HG02870 (cell line): ENCODE results near the gene PLEK2.
"Not testable (repeated sequence)": the region's sequence is repeated elsewhere in the genome, so short reads cannot be mapped to it uniquely, and the experiment has no call there.

ENCODE experiments used
- ATAC-seq: cut with Tn5 transposase; IDR thresholded peaks from one replicate; pipeline ENCODE4 v1.9.1; 2021; ENCODE audit warnings: mild to moderate bottlenecking, moderate library complexity; ENCODE audit not compliant: unreplicated experiment

PLEK2 gene

DNA sequence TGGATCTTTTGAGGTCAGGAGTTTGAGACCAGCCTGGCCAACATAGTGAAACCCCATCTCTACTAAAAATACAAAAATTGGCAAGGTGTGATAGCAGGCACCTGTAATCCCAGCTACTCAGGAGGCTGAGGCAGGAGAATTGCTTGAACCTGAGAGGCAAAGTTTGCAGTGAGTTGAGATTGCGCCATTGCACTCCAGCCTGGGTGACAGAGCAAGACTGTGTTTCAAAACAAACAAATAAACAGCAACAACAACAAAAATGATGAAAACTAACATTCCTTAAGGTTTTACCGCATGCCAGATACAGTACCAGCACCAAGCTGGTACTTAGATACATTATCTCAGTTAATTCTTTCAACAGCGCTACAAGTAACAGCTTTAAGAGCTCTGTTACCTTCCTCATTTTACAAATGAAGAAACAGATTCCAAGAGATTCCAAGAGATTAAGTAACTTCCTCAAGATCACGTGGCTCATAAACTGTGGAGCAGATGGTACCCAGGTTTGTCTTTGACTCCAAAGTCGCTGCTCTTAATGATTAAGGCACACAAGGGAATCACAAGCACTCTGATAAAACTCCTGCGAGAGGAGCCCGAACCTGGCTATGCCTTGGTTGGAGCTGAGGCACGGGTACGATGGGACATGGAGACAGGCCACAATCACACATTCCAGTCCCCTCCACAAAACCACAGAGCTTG lies 17.7 kb upstream of the PLEK2 start:
- ATAC-seq = no peak

DNA sequence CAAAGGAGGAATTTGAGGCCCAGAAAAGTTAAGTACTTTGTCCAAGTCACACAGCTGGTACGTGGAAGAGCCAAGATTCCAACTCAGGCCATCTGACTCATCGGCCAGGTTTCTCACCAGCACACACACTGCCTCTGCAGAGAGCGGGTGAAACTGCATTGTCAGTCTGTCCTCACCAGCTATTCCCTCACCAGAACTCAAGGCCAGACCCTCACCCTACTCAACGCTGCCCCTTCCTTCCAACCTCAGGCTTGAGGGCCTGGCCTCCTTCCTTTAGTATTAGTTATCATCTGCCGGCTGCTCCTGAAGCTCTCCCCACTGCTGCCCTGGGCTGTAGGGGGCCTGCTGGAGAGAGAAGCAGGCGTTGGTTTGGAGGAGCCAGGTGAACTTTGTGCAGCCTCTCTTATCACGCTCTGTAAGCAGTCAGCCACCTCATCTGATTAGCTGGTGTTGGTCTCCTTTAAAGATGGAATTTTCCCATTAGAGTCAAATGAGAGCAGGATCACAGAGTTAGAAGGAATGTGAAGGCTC lies 16.6 kb upstream of the PLEK2 start:
- ATAC-seq = no peak

DNA sequence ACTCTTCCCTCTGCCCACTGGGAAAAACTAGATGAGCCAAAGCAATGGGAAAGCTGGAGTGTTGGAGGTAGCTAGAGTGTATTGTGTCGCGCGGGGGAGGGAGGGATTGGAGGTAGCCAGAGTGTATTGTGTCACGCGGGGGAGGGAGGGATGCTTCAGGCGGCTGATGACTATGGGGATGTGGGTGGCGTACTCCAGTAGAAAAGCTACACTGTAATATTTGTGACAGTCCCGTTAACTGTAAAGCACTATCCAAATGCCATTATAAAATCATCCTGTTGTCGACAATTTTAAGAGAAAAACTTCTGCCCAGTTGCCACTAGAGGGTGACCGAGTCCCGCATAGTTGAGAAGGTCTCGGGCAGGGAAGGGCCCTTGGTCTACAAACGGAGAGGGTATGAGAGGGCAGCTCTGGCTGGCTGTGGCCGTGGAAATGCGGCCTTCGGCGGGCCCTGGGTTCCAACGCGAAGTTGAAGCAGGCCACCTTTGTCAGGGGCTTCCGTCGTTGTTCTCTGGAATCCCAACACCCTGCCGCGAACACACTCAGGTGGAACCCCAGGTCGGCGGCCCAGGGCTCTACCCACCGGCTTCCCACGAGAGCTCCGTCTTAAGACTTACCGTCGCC lies 15.1 kb upstream of the PLEK2 start:
- no peak for ATAC-seq

DNA sequence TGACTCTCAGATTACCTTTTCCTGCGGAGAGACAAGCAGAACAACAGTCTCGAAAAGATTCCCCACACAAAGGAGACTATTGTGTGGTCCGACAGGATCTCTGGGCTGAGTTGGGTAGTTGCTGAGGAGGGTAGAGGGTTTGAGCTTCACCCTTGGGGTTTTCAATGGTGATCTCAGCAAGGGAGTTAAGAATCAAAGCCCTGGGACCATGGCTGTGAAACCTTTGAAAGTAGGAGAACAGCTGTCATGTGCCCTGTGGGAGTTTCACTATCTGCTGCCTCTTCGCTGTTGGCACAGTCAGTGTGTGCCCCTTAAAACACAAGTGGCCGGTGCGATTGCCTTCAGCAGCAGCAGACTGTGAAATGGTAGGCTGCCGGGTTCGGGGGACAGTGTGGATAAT lies 14.2 kb upstream of the PLEK2 start:
- ATAC-seq = no peak

DNA sequence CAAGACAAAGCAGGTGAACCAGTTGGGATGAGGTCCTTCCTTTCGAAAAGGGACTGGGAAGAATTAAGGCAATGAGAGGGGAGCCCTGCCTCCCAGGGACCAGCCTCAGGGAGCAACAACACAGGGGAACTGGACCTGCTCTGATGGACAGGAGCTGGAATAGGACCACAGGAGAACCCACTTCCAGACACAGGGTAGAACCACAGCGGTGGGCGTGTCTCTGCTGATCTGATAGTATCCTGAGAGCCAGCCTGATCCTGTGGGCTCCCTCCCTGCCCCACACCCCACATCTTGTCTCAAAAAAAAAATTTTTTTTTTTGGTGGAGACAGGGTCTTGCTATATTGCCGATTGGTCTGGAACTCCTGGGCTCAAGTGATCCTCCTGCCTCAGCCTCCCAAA lies 13.6 kb upstream of the PLEK2 start:
- ATAC-seq = no peak

DNA sequence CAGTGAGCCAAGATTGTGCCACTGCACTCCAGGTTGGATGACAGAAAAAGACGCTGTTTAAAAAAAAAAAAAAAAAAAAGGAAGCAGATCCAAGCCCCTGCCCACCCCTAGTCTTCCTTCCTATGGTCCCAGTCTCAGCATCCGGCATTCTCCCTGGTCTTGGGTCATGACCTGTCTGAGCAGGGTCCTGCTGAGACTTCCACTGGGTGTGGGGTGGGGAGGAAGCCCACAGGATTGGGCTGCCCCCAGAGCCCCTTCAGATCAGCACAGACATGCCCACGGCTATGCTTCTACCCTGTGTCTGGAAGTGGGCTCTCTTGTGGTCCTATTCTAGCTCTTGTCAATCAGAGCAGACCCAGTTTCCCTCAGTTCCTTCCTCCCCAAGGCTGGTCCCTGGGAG lies 12.6 kb upstream of the PLEK2 start:
- ATAC-seq = no peak

DNA sequence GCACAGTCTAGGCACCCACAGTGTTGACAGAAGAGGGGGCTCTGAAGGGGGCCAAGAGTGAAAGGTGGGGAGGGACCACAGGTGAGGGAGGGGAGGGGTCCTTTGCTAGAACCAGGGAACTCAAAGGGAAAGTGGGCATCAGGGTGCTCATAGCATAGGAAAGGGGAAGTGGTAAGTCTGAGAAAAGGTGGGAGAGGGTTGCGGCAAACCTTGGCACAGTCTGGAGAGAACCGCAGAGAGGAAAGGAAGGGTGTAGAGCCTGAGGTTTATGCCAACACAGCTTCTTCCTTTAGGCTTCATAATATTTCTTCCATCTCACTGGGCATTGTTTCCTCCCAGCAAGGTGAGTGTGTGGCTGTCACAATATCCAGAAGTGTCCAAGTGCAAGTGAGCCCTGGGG lies 11.5 kb upstream of the PLEK2 start:
- no peak for ATAC-seq

DNA sequence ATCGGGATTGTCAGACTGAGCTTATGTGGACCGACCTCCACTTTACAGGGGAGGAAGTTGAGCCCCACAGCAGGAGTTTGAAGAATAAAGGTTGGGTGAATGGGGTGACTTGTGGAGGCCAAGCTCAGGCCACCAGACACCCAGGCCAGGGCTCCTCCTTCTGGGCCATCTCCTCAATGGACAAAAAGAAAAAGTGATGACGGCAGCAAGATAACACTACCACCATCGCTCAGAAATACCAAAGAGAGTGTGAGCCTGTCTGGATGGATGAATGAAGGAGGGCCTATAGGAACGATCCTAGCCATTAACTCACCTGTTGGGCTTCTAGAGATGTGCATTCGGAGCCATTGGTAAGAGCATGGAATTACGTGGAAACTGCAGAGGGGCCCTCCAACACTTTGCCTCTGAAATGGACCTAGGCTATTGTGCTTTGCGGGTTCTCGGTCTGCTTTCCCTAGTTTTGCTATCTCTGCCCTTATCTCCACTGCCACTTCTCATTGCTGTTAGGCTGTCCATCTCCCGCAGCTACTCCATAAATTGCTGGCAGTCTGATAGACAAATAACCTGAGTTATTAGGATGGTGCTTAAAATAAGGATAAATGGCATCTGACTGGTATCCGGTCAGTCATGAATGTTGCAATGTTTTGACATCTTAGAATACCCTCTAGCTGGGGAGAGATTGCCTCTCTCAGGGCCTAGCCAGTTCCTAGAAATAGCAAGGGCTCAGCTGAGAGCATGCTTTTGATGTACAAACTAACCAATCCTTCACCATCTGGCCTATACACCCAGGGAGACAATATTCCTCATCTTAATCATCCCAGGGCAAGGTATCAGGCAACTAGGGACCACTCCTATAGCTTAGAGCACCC lies 9.6 kb upstream of the PLEK2 start:
- ATAC-seq = no peak

DNA sequence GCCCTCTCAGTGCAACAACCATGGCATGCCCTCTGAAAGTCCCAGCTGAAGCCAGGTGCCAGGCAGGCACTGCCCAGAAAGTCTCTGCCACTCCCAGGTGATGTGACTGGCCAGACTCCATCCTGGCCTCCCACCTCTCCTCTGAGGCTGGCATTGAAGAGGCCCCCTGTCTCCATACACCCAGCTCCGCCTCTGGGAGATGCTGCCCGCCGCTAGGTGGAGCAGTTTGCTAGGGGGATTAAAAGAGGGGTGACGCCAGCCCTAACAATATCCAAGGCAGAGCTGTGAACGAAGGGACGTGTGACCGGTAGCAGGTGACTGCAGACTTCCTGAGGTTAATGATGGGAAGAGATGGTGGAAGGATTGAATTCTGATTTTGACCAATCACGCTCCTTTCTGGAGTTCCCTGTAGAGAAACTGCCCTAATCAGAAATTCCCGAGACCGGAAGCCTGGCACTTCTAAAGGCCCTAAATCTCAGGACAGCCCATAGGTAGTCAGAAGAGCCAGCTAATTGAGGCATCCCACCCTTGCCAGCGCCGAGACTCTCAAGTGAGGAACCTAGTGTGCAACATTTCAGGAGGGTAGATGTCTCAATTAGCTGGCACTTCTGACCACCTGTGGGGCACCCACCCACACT lies 8.3 kb upstream of the PLEK2 start:
- no peak for ATAC-seq

DNA sequence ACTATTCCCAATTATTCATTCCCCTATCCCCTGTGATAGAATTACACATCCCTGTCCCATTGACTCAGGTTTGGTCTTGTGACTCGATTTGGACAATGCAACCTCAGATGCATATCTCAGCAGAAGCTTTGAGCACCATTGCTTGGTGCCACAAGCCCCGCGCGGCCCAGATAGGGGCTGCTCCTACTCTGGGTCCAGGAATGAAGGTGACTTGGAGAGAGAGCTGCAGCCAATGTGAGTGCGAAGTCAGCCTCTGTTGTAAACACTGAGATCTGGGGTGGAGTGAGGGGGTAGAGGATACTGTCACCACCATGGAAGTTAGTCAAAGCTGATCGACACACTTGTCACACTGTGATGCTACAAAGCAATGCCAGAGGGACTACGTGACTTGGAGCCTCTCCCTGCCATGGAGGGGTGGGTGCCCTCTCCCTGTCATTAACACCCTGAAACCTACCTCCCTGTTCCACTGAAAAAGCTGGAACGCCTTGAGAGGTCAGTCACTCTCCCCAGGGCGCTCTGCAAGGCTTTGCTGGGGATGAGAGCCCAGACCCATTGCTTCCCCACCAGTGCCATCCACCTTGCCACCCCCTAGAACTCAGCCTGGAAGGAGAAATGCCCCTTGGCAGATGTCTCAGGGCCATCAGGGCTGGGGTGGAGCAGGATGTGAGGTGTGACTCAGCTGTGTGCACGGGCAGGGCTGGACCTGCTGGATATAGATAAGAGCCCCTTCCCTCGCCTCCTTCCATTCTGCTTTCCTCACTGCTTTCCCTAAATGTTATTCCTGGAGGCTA lies 6.6 kb upstream of the PLEK2 start:
- no peak for ATAC-seq

DNA sequence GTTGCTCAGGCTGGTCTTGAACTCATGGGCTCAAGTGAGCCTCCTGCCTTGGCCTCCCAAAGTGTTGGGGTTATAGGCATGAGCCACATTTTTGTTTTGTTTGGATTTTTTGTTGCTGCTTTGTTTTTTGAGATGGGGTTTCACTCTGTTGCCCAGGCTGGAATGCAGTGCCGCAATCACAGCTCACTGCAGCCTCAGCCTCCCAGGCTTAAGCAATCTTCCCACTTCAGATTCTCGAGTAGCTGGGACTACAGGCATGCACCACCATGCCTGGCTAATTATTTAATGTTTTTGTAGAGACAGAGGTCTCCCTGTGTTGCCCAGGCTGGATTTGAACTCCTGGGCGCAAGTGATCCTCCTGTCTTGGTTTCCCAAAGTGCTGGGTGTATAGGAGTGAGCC lies 5.7 kb upstream of the PLEK2 start:
- no peak for ATAC-seq

DNA sequence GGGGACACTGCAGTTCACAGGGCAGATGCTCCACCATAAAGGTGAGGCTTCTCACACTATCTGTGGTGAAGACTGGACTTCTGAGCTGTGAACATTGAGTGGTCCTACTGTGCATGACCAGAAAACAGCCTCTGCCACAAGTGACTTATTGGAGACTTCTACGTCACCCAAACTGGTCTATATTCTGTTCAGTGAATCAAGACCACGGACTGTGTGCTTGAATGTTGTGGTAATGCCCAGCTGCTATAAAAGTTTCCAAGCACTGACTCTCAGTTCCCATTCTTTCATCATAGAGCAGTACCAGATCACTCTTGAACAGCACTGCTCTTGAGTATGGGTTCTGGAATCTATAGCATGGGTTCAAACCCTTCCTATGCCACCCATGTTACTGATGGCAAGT lies 4.8 kb upstream of the PLEK2 start:
- ATAC-seq = no peak

DNA sequence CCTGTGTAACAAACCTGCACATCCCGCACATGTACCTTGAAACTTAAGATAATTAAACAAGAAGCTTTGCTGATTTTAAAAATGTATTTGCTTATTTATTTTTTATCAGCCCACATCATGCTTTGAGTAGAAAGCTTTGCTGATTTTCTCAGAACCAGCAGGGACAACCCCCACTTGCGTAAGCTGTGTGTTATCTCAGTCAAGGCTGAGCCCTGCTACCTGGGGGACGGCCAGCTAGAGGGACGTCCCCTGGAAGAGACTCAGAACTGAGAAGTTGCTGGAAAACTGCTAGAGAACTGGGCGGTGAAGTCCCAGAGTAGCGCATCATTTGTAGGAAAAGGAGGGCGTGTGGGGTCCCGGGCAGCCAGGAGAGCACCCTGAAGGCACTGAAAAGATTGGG lies 4.1 kb upstream of the PLEK2 start:
- ATAC-seq = no peak

DNA sequence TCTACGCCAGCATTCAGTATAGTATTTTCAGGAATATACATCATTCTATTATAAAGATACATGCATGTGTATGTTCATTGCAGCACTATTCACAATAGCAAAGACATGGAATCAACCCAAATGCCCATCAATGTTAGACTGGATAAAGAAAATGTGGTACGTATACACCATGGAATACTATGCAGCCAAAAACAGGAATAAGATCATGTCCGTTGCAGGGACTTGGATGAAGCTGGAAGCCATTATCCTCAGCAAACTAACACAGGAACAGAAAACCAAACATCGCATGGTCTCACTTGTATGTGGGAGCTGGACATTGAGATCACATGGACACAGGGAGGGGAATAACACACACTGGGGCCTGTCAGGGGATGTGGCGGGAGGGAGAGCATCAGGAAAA lies 3.6 kb upstream of the PLEK2 start:
- ATAC-seq = not testable (repeated sequence)

DNA sequence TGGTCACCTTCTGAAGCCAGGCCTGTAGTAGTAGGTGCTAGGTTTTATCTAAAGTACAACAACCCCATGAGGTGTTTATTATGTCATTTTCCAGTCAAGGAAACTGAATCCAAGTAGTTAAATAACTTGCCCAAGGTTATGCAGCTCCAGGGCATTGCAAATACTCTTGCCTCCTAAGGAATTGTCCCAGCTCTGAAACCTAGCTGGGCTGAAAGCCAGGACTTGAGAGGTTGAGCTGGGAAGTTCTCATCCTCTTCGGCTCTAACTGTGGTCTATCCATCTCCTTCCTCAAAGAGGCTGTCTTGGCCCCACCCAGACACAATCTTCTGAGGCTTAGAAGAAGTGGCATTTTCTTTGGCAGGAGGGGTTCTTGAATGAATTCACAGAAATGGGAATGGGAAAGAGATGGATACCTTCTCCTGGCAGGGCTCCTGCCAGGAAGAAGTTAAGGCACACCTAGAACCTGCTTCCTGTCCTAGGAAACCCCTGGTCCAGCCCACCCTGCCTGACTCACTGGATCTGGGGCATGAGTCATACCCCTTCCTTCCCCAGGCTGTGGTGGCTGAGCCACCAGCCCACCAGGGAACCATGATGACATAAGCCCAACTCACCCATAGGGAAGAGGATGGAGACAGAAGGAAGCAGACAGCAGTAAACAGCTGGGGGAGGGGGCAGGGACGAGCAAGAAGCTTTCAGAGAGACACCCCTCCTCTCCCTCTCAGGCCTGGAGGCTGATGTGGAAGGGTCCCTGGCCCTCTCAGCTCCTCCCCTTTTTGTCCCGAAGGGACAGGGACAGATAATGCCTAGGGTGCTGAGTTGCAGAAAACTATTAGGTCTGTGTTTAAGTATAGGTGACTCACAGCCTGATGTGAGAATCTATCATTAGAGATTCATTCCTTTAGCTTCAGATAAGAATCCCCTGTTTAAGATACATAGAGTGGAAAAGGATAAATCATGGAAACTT lies 2.1 kb upstream of the PLEK2 start:
- no peak for ATAC-seq

DNA sequence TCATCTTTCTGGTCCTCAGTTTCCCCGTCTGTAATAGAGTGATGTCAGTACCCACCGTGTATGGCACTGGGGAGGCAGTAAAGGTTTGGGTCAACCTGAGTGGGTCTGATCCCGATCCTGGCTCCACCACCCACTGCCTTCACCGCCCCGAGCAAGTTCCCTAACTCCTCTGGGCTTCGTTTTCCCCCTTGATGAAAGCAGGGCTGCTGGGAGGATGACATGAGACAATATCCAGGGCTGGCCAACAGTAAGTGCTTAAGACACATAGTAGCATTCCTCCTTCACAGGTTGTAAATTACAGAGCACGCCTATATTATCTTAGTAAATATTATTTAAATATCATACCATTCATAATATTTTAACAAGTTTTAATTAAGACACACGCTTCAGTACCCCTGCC lies 595 bp downstream of the PLEK2 start:
- ATAC-seq = no peak

DNA sequence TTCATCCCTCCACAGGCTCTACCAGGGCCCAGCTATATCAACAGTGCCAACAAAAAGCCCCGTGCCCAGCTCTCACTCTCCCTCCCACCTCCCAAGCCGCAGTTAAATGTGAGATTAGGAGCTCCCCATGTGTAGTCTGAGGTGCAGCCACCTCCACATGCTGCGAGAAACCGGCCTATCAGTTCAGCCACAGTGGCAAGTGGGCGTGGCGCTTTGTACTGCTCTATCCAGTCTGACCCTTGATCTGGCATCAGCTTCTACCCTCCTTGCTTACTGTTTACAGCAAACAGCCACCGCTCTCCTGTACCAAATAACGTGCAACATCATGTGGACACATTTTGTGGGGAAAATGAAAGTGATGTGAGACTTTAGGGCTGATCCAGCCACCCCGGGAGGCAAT lies 1.7 kb downstream of the PLEK2 start:
- no peak for ATAC-seq

DNA sequence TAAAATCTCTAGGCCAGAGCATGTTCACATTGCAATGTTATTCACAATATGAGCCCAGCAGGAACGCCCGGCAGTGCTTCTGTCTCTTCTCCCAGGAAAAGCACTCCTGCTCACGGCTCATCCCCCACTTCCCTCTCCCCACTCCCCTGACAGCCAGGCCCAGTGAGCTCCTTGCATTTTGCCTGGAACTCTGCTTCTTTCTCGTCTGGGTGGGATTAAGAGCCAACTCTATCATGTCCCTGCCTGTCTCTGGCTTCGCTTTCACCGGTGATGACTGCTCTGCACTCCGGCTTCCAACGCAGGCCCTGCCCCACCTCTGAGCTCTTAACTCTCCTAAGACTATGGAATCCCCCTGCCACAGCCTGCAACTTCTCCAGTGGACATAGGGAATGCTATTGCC lies 2.5 kb downstream of the PLEK2 start:
- ATAC-seq = no peak

DNA sequence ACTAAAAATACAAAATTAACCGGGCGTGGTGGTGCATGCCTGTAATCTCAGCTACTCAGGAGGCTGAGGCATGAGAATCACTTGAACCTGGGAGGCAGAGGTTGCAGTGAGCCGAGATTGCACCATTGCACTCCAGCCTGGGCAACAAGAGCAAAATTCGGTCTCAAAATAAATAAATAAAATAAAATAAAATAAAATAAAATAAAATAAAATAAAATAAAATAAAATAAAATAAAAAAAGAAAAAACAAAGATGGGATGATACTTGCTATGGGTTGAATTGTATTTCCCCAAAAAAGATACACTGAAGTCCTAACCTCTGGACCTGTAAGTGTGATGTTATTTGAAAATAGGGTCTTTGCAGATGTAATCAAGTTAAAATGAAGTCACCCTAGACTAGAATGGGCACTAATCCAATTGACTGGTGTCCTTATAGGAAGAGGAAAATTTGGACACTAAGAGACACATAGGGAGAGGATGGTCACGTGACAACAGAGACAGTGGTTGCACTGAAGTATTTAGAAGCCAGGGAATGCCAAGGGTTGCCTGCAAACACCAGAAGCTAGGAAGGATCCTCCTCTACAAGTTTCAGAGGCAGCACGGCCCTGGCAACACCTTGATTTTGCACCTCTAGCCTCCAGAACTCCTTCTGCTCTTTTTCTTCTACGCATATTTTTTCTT lies 3.7 kb downstream of the PLEK2 start:
- not testable (repeated sequence) for ATAC-seq
